AG09309 (cell line): ENCODE measurements around the gene KLHL14.
"Not testable (repeated sequence)": the region's sequence is repeated elsewhere in the genome, so short reads cannot be mapped to it uniquely, and the experiment has no call there.

Experiments used
- DNase-seq: peaks from one replicate; pipeline ENCODE4 v3.0.0-alpha.2; 2010; ENCODE audit warnings: low read depth
- H3K4me3 ChIP-seq: 2 replicates; pipeline ENCODE4 v1.5.1; 2011; ENCODE audit warnings: mild to moderate bottlenecking, low read depth, low read length, moderate library complexity; ENCODE audit not compliant: control insufficient read depth
- TF ChIP-seq, protein P1 (sequence below): IDR thresholded peaks from 2 replicates; pipeline ENCODE4 v1.5.1; 2011; ENCODE audit warnings: mild to moderate bottlenecking, low read depth, low read length, inconsistent platforms; ENCODE audit not compliant: insufficient read depth, control insufficient read depth; ENCODE audit errors: missing control alignments

KLHL14 gene

GRCh38 chr18:32670727-32671126 lies 102.1 kb downstream of the KLHL14 start:
- DNase-seq, result no peak
- TF ChIP-seq, protein P1, sequence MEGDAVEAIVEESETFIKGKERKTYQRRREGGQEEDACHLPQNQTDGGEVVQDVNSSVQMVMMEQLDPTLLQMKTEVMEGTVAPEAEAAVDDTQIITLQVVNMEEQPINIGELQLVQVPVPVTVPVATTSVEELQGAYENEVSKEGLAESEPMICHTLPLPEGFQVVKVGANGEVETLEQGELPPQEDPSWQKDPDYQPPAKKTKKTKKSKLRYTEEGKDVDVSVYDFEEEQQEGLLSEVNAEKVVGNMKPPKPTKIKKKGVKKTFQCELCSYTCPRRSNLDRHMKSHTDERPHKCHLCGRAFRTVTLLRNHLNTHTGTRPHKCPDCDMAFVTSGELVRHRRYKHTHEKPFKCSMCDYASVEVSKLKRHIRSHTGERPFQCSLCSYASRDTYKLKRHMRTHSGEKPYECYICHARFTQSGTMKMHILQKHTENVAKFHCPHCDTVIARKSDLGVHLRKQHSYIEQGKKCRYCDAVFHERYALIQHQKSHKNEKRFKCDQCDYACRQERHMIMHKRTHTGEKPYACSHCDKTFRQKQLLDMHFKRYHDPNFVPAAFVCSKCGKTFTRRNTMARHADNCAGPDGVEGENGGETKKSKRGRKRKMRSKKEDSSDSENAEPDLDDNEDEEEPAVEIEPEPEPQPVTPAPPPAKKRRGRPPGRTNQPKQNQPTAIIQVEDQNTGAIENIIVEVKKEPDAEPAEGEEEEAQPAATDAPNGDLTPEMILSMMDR, result no peak
- no peak overlapping the region for H3K4me3 ChIP-seq

- TF ChIP-seq, protein P1, result no peak
- H3K4me3 ChIP-seq, result no peak overlapping the region
- DNase-seq, result no peak
These were observed 103.2 kb downstream of the KLHL14 start for GRCh38 chr18:32669549-32670165.

DNA sequence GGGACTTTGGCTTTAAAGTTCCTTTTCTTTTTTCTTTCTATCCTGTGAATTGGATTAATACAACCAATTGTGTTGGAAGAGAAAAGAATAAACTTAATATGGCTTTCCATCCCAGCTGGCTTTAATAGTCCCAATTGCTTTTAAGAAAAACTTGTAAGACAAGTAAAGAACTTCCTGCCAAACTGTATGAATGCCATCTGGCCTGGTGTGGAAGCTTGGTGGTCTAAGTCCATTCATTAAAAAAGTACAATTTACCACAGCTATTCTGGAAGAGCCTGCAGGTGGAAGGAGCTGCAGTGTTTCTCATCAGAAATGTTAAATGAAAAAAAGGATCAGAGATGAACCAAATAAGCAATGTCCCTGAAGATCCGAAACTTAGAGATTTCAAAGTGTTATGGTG lies 103.9 kb downstream of the KLHL14 start:
- TF ChIP-seq, protein P1, result no peak
- H3K4me3 ChIP-seq, result no peak overlapping the region
- DNase-seq, result no peak

GRCh38 chr18:32661486-32662299 lies 111.1 kb downstream of the KLHL14 start:
- TF ChIP-seq, protein P1, result no peak
- DNase-seq, result no peak
- H3K4me3 ChIP-seq, result no peak overlapping the region

DNA sequence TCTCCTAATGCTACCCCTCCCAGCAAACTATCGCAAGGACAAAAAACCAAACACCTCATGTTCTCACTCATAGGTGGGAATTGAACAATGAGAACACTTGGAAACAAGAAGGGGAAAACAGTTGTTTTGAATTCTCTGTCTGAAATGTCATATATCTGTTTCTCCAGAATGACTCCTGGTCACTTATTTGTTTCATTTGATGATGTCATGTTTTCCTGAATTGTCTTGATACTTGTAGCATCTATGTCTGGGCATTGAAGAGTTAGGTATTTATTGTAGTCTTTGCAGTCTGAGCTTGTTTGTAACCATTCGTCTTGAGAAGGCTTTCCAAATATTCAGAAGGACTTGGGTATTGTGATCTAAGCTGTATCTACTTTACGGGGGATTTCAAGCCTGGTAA lies 118.3 kb downstream of the KLHL14 start:
- not testable (repeated sequence) for H3K4me3 ChIP-seq, DNase-seq

GRCh38 chr18:32637659-32638058 lies 135.2 kb downstream of the KLHL14 start:
- not testable (repeated sequence) for H3K4me3 ChIP-seq, DNase-seq

GRCh38 chr18:32637226-32637625 lies 135.6 kb downstream of the KLHL14 start:
- no peak for DNase-seq
- H3K4me3 ChIP-seq, result no peak overlapping the region
- TF ChIP-seq, protein P1, result no peak

- no peak overlapping the region for H3K4me3 ChIP-seq
- no peak for DNase-seq
- TF ChIP-seq, protein P1, result no peak
These were observed 137.9 kb downstream of the KLHL14 start for GRCh38 chr18:32634876-32635431.
